ENCODE measurements around the gene EIF4G3.
A peak's percentile ranks its signal among the peaks of the same experiment; 100 is the strongest.

EIF4G3 gene

DNA sequence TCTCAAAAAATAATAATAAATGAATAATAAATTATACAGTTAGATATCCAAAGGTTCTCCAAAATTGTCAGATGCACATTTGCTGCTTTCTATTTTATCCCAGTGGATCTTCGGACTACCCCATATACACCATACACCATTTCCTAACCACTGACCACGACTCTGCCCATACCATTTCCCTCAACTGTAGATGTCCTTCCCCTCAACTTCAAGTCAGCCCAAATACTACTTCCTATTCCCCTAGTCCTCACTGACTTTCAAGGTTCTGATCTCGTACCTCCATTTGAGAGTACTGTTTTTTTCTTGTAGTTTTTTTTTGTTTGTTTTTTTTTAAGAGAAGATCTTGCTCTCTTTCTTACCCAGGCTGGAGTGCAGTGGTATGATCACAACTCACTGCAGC is 19.6 kb downstream of the EIF4G3 start:
- H3K27ac ChIP-seq = no peak overlapping the region
- no peak for TF ChIP-seq ZFX (IDR thresholded peaks at IDR 0.05)
- TF ChIP-seq, protein P1, sequence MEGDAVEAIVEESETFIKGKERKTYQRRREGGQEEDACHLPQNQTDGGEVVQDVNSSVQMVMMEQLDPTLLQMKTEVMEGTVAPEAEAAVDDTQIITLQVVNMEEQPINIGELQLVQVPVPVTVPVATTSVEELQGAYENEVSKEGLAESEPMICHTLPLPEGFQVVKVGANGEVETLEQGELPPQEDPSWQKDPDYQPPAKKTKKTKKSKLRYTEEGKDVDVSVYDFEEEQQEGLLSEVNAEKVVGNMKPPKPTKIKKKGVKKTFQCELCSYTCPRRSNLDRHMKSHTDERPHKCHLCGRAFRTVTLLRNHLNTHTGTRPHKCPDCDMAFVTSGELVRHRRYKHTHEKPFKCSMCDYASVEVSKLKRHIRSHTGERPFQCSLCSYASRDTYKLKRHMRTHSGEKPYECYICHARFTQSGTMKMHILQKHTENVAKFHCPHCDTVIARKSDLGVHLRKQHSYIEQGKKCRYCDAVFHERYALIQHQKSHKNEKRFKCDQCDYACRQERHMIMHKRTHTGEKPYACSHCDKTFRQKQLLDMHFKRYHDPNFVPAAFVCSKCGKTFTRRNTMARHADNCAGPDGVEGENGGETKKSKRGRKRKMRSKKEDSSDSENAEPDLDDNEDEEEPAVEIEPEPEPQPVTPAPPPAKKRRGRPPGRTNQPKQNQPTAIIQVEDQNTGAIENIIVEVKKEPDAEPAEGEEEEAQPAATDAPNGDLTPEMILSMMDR (conservative IDR thresholded peaks at IDR 0.05) = no peak

DNA sequence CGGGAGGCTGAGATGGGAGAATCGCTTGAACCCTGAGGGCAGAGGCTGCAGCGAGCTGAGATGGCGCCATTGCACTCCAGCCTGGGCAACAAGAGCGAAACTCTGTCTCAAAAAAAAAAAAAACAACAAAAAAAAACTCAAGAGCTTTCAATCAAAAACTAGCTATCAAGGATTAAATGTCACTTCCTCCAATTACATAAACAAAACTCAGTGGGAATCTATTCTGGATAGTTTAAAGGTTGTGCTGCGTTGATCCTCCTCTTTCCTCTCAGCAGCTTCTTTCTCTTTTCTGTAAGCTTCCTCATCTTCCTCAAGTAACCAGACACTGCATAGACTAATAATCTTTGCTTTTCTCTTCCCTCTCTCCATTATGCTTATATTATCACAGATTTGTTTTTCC is 20.7 kb downstream of the EIF4G3 start:
- TF ChIP-seq, protein P1 (conservative IDR thresholded peaks at IDR 0.05) = no peak
- no peak for TF ChIP-seq ZFX (IDR thresholded peaks at IDR 0.05)
- no peak overlapping the region for H3K27ac ChIP-seq

DNA sequence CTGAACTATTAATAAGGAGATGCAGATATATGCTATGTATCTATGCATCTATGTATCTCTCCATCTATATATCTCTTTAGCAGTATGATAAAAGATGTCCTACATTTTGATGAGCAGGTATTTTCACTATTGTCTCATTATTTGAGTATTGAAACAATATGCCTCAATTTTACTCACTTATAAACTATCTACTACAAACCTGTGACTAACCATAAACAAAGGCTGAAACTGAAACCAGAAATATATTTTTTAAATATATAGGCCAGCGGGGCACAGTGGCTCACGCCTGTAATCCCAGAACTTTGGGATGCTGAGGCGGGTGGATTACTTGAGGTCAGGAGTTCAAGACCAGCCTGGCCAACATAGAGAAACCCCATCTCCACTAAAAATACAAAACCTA is 22.0 kb downstream of the EIF4G3 start:
- TF ChIP-seq, protein P1 (conservative IDR thresholded peaks at IDR 0.05) = no peak
- TF ChIP-seq ZFX (IDR thresholded peaks at IDR 0.05) = no peak
- no peak overlapping the region for H3K27ac ChIP-seq

DNA sequence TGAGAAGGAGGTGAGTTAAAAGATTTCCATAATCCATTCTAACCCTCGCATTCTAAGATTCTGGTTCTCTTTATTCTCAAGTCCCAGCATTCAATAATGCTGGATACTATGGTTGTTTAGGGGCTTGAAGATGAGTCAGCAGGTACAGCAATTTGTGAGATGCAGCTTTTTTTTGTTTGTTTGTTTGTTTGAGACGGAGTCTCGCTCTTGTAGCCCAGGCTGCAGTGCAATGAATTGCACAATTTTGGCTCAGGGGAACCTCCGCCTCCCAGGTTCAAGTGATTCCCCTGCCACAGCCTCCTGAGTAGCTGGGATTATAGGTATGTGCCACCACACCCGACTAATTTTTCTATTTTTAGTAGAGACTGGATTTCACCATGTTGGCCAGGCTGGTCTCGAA is 23.3 kb downstream of the EIF4G3 start:
- no peak overlapping the region for H3K27ac ChIP-seq
- no peak for TF ChIP-seq ZFX (IDR thresholded peaks at IDR 0.05)
- TF ChIP-seq, protein P1 (conservative IDR thresholded peaks at IDR 0.05) = no peak

DNA sequence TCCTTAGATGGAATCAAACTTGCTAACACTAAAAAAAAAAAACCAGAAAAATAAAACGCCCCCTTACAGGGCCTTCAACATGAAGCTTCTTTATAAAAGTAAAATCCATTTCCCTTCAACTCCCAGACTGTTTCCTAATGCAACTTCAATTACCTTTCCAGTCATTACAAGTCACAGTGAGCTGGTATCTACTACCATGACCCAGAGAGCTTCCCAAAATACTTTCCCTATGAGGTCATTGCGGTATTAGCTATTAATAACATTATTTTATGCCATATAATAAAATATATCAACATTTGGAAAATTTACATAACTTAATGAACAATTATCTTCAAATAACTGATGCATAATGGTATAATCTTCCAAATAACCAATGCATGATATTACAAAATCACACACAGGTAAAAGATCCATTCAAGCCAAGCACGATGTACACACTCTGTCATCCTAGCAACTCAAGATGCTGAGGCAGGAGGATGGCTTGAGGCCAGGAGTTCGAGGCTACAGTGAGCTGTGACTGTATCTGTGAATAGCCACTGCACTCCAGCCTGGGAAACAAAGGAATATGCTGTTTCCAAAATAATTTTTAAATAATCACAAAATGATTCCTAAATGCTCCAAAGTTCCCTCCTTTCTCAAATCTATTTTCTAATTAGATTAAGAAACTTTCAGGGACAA is 24.1 kb downstream of the EIF4G3 start:
- H3K27ac ChIP-seq = no peak overlapping the region
- no peak for TF ChIP-seq ZFX (IDR thresholded peaks at IDR 0.05)
- TF ChIP-seq, protein P1 (conservative IDR thresholded peaks at IDR 0.05) = no peak

DNA sequence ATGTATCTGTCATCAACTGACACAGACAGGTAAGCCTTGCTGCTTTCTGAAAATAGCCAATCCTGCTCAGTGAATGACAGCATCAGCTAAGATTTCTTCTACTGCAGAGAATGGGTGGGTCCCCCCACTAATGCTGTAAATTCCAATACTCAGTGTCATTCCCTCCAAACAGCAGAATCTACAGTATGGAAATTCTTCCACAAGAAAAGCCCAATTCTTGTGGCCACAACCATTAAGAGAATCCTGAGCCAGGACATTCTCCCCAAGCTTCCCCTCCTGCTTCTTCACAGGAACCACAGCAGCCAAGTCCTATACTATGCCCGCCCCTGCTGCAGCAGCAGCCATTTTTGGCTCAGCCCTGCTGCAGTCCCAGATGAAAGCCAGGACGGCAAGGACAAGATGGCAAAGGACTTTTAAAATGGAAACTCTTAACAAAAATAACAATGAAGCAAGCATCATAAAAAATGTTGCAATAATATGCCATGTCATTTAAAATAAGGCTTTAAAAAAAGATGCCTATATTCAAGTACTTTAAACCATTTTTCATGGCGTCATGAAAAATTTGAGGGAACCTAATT is 26.8 kb downstream of the EIF4G3 start:
- TF ChIP-seq ZFX (IDR thresholded peaks at IDR 0.05) = no peak
- TF ChIP-seq, protein P1 (conservative IDR thresholded peaks at IDR 0.05) = no peak

DNA sequence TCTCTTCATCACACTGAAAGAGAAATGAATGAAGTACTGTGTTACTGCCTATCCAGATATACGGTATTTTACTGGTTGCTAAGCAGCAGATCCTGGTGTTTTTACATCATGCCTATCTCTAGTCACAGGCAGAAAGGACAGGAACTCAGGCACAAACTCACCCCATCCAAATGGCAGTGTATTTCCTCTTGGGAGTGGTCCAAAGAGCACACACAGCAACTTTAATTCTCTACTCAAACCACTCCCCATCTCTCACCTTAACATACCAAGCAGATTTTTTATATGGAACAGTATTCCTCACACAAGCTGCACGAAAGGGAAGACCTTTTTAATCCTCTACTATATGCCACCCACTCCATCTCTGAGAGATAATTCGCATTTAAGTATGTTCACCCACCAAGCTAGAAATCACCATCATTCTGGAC is 27.3 kb downstream of the EIF4G3 start:
- H3K27ac ChIP-seq = peak overlapping the region; percentile 55

More for the DNA sequence above, 26.8 kb downstream of the EIF4G3 start:
- peak overlapping the region; percentile 55 for H3K27ac ChIP-seq

More for the DNA sequence above, 27.3 kb downstream of the EIF4G3 start:
- no peak for TF ChIP-seq ZFX (IDR thresholded peaks at IDR 0.05)
- TF ChIP-seq, protein P1 (conservative IDR thresholded peaks at IDR 0.05) = no peak

All from C4-2B (cell line).